Stimulated activated CD8-positive, alpha-beta memory T cell treated with anti-CD3 and anti-CD28 coated beads, Interleukin-7, amount 100 ng/mL, for 1 hour (primary cell): ENCODE results near the gene CRELD1.
"Not testable (repeated sequence)": the region's sequence is repeated elsewhere in the genome, so short reads cannot be mapped to it uniquely, and the experiment has no call there.

Source experiments
- DNase-seq, 2 donors: peaks; one replicate each; pipeline ENCODE4 v3.0.0-alpha.2; 2020; ENCODE audit warnings: low read depth in 2 of 2

CRELD1 gene

GRCh38 chr3:9934993-9935392 lies 1.4 kb downstream of the CRELD1 start:
- no peak for DNase-seq

GRCh38 chr3:9935966-9936510 lies 2.4 kb downstream of the CRELD1 start:
- DNase-seq = no peak

- DNase-seq = no peak
These were observed 4.0 kb downstream of the CRELD1 start for GRCh38 chr3:9937486-9938238.

GRCh38 chr3:9938966-9939365 lies 5.3 kb downstream of the CRELD1 start:
- DNase-seq = no peak

GRCh38 chr3:9939906-9940305 lies 6.3 kb downstream of the CRELD1 start:
- not testable (repeated sequence) for DNase-seq

GRCh38 chr3:9940746-9941145 lies 7.1 kb downstream of the CRELD1 start:
- no peak for DNase-seq

GRCh38 chr3:9942164-9942563 lies 8.5 kb downstream of the CRELD1 start:
- DNase-seq = no peak

GRCh38 chr3:9942934-9943690 lies 9.5 kb downstream of the CRELD1 start:
- DNase-seq = no peak

GRCh38 chr3:9944271-9944670 lies 10.6 kb downstream of the CRELD1 start:
- no peak for DNase-seq

- no peak for DNase-seq
These were observed 11.7 kb downstream of the CRELD1 start for GRCh38 chr3:9945358-9945757.

- peak; percentile 54 to 69 for DNase-seq
These were observed 12.7 kb downstream of the CRELD1 start for GRCh38 chr3:9946112-9947024.

- no peak for DNase-seq
These were observed 13.7 kb downstream of the CRELD1 start for GRCh38 chr3:9947025-9947995.

GRCh38 chr3:9948586-9948985 lies 15.0 kb downstream of the CRELD1 start:
- DNase-seq = no peak

GRCh38 chr3:9949115-9949514 lies 15.5 kb downstream of the CRELD1 start:
- DNase-seq = no peak

- no peak for DNase-seq
These were observed 16.0 kb downstream of the CRELD1 start for GRCh38 chr3:9949626-9950025.

GRCh38 chr3:9951126-9951525 lies 17.5 kb downstream of the CRELD1 start:
- DNase-seq = no peak

- no peak for DNase-seq
These were observed 17.9 kb downstream of the CRELD1 start for GRCh38 chr3:9951598-9951961.

GRCh38 chr3:9951962-9952805 lies 18.6 kb downstream of the CRELD1 start, which contains the start of gene PRRT3:
Gene PRRT3 (minus strand): TSS chr3:9952408. CDS start chr3:9950115, 2,293 bp downstream.
- DNase-seq = peak in 1 of 2 donors; percentile 25

GRCh38 chr3:9955067-9955502 lies 21.5 kb downstream of the CRELD1 start:
- no peak for DNase-seq
